Vagina (tissue), 2 donors: ENCODE results near the gene ZBP1. TPM values are rescaled to one million over a fixed set of nuclear protein-coding genes. Genes with fewer than 3 reads are reported as not detected.

Source experiments
- DNase-seq, 2 donors: peaks; one replicate each; pipeline ENCODE4 v3.0.0-alpha.2; 2017; ENCODE audit errors: extremely low spot score in 2 of 2
- H3K27ac ChIP-seq: fragments of 200-600 bp; sonication (generic); one replicate; pipeline ENCODE4 v1.5.1; 2019
- H3K27me3 ChIP-seq: fragments of 200-600 bp; sonication (generic); one replicate; pipeline ENCODE4 v1.5.1; 2019
- H3K36me3 ChIP-seq, 2 donors: fragments of 200-600 bp; sonication (generic); one replicate each; pipeline ENCODE4 v1.5.1; 2017 to 2019
- H3K4me1 ChIP-seq: fragments of 200-600 bp; sonication (generic); one replicate; pipeline ENCODE4 v1.5.1; 2019
- H3K4me3 ChIP-seq, 2 donors: fragments of 200-600 bp; sonication (generic); 1 replicate in 1 of 2; 2 replicates in 1 of 2; pipeline ENCODE4 v1.5.1; 2016 to 2019
- H3K9me3 ChIP-seq: fragments of 200-600 bp; sonication (generic); one replicate; pipeline ENCODE4 v1.5.1; 2019
- POLR2A ChIP-seq, 2 donors: fragments of 450-650 bp; IDR thresholded peaks; one replicate each; pipeline ENCODE4 v1.6.1; 2017; ENCODE audit warnings: antibody characterized with exemption in 2 of 2, mild to moderate bottlenecking in 2 of 2, moderate library complexity in 2 of 2
- POLR2AphosphoS5 ChIP-seq, 2 donors: sonication (generic); formaldehyde crosslinking; IDR thresholded peaks; one replicate each; pipeline ENCODE4 v1.9.0; 2017; ENCODE audit warnings: antibody characterized with exemption in 2 of 2, mild to moderate bottlenecking in 2 of 2, low read depth in 1 of 2; ENCODE audit not compliant: insufficient read depth in 1 of 2
- intact Hi-C: fragments of 100-400 bp; cut with DNase I; formaldehyde crosslinking; loops from one replicate; pipeline ENCODE4 v1.15.1; 2023
- total RNA-seq: library from RNA; depleted of rRNA; stranded (reverse); fragments of >200 nt; gene quantifications from one replicate; pipeline ENCODE4 v1.2.3, GENCODE V29; 2016
- TF ChIP-seq, protein P1 (sequence below), 3 experiments: fragments of 450-650 bp in 2 of 3; fragments of 200-600 bp in 1 of 3; sonication (generic) in 1 of 3; IDR thresholded peaks; one replicate each; pipeline ENCODE4 v1.5.1; 2017 to 2019; ENCODE audit warnings: antibody characterized with exemption in 3 of 3, mild to moderate bottlenecking in 2 of 3, moderate library complexity in 2 of 3

Gene ZBP1
- total RNA-seq, 1 donor from 2014 or later, result 0.74 TPM

DNA sequence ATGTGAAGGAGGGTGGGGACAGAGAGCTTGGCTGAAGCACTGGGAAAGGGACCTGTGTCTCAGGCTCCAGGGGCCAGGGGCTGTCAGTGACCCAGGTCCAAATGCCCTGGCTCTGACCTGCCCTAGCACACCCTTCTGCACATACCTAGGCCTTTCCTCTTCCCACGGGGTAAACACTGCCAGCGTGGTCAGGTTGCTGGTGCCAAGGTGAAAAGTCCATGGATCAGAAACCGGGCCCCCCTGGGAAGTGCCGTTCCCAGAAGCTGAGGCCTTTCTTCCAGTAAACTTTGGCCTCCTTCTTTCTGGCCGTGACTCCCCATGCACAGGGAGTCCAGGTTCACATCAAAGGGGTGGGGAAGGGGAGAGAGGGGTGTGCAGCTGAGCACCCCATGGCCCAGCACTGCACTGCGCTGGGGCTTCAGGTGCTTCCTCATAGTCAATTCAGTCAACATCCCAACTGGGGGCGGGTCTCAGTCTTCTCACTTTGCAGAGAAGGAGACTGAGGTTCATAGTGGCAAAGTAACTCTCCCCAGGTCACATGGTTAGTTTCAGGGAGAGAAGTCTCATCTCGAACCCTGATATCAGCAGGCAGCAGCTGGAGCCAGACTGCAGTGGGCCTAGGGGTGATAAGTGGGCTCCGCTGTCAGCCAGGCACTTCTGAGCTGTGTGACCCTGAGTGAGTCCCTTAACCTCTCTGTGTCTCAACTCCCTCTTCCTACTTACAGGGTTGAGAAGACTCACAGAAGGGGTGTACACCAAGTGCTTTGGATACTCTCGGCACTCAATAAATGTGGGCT, 42.3 kb downstream of the ZBP1 start:
- no peak for DNase-seq
- H3K4me3 ChIP-seq, result no peak overlapping the region
- no peaks in the 10 kb centered on the region for H3K27me3 ChIP-seq
- no peak overlapping the region for H3K27ac ChIP-seq
- no peak for TF ChIP-seq POLR2AphosphoS5 (IDR thresholded peaks at IDR 0.05; ENCODE audit: insufficient read depth in 1 of 2, low read depth in 1 of 2)
- TF ChIP-seq, protein P1, sequence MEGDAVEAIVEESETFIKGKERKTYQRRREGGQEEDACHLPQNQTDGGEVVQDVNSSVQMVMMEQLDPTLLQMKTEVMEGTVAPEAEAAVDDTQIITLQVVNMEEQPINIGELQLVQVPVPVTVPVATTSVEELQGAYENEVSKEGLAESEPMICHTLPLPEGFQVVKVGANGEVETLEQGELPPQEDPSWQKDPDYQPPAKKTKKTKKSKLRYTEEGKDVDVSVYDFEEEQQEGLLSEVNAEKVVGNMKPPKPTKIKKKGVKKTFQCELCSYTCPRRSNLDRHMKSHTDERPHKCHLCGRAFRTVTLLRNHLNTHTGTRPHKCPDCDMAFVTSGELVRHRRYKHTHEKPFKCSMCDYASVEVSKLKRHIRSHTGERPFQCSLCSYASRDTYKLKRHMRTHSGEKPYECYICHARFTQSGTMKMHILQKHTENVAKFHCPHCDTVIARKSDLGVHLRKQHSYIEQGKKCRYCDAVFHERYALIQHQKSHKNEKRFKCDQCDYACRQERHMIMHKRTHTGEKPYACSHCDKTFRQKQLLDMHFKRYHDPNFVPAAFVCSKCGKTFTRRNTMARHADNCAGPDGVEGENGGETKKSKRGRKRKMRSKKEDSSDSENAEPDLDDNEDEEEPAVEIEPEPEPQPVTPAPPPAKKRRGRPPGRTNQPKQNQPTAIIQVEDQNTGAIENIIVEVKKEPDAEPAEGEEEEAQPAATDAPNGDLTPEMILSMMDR (IDR thresholded peaks at IDR 0.05), result no peak
- TF ChIP-seq POLR2A (IDR thresholded peaks at IDR 0.05), result no peak
- H3K9me3 ChIP-seq, result no peaks in the 10 kb centered on the region
- intact Hi-C loops, result no loop called here
- no peaks in the 10 kb centered on the region for H3K36me3 ChIP-seq
- H3K4me1 ChIP-seq, result peaks cover 14% of the 10 kb centered on the region

DNA sequence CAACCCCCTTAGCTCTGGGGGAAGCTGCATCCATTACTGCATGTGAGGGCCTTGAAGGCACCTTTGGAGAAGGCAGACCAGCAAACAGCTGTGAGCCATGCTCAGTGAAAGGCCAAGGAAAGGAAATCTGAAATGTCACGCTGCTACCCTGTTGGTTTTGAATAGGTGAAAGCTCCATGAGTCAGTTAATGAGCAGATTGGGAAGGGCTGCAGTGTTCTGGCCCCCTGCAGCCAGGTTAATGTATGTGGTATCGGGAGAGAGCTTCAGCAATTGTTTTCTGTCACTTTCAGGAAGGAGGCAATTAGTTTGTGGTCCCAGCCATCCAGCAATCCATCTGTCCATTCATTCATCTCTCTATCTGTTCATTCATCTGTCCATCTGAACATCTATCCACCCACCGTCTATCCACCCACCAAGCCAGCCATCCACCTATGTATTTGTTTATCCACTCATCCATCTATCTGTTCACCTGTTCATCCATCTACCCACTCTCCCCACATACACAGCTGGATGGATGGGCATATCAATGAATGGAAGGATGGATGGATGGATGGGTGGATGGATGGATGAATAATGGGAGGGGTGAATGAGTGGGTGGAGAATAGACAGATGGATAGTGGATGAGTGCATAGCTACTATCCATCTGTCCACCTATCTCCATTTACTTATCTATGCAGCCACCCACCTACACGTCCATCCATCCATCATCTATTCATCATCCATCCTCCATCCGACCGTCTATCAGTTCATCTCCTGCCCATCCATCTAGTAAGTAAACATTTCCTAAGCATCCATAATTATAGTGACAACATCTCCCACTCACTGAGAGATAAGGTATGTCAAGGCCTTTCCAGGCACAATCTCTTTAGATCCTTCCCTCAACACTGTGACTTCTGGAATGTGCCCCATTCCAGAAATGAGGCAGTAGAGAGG, 43.3 kb downstream of the ZBP1 start:
- DNase-seq, result no peak
- Histone ChIP-seq H3K27me3 (no peaks in the 10 kb centered on the region), H3K4me3 (no peak overlapping the region), H3K4me1 (peaks cover 4% of the 10 kb centered on the region), H3K27ac (no peak overlapping the region), H3K36me3 (no peaks in the 10 kb centered on the region), H3K9me3 (no peaks in the 10 kb centered on the region)
- intact Hi-C loops, result no loop called here
- TF ChIP-seq, protein P1 (IDR thresholded peaks at IDR 0.05), result no peak
- no peak for TF ChIP-seq POLR2A (IDR thresholded peaks at IDR 0.05)
- no peak for TF ChIP-seq POLR2AphosphoS5 (IDR thresholded peaks at IDR 0.05; ENCODE audit: insufficient read depth in 1 of 2, low read depth in 1 of 2)

DNA sequence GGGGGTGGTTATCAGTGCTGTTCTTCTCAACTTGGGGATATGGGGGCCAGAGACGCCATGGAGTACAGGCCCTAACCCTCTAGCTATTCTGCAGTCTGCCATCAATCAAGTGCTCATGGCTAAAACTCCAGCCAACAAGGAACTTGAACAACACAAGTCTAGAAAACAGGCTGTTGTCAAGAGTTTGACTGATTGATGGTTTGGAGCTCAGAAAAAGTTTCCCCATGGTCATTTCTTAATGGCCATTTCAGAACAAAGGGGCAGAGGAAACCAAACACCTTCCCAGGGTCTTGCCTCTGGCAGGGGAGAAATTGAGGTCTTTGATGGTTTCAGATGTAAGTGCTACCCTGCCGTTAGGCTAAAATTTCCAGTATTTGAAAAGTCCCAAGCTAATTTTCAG, 44.2 kb downstream of the ZBP1 start:
- DNase-seq, result no peak
- Histone ChIP-seq H3K9me3 (no peaks in the 10 kb centered on the region), H3K27me3 (no peaks in the 10 kb centered on the region), H3K4me3 (no peak overlapping the region), H3K4me1 (no peaks in the 10 kb centered on the region), H3K36me3 (no peaks in the 10 kb centered on the region), H3K27ac (no peak overlapping the region)
- TF ChIP-seq POLR2A (IDR thresholded peaks at IDR 0.05), result no peak
- TF ChIP-seq POLR2AphosphoS5 (IDR thresholded peaks at IDR 0.05; ENCODE audit: insufficient read depth in 1 of 2, low read depth in 1 of 2), result no peak
- TF ChIP-seq, protein P1 (IDR thresholded peaks at IDR 0.05), result no peak
- intact Hi-C loops, result no loop called here

DNA sequence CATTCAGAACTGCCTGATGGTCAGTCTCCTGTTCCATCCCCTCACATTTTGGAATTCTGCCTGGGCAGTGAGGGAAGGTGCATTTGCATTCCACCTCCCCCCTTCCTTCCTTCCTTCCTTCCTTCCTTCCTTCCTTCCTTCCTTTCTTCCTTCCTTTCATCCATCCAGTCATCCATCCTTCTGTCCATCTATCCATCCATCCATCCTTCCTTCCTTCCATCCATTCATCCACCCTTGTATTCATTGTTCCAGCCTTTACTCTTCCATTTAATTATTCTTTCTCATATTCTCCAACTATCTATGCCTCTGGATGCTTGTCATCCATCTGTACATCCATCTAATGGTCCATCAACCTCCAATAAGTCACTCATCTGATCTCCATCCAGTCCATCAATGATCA, 45.3 kb downstream of the ZBP1 start:
- H3K27me3 ChIP-seq, result no peaks in the 10 kb centered on the region
- no peak for DNase-seq
- no peak overlapping the region for H3K27ac ChIP-seq
- TF ChIP-seq POLR2AphosphoS5 (IDR thresholded peaks at IDR 0.05; ENCODE audit: insufficient read depth in 1 of 2, low read depth in 1 of 2) (no peak), POLR2A (IDR thresholded peaks at IDR 0.05) (no peak)
- TF ChIP-seq, protein P1 (IDR thresholded peaks at IDR 0.05), result no peak
- no peaks in the 10 kb centered on the region for H3K9me3 ChIP-seq
- H3K36me3 ChIP-seq, result no peaks in the 10 kb centered on the region
- H3K4me3 ChIP-seq, result no peak overlapping the region
- intact Hi-C loops, result no loop called here
- H3K4me1 ChIP-seq, result no peaks in the 10 kb centered on the region
